HEK293 (cell line): Measurements from ENCODE around the gene NME3.

Experiments used
- HOXA7 ChIP-seq: sonication (generic); formaldehyde crosslinking; IDR thresholded peaks from 2 replicates; pipeline ENCODE4 v1.8.1; 2022; ENCODE audit warnings: missing genetic modification reagents, borderline replicate concordance
- ZBTB20 ChIP-seq: fragments of 450-650 bp; formaldehyde crosslinking; IDR thresholded peaks from 2 replicates; pipeline ENCODE4 v1.5.1; 2016; ENCODE audit warnings: missing biosample characterization, missing genetic modification characterization
- ZNF292 ChIP-seq: fragments of 450-650 bp; formaldehyde crosslinking; IDR thresholded peaks from 2 replicates; pipeline ENCODE4 v1.5.1; 2016; ENCODE audit warnings: low read depth, missing biosample characterization, missing genetic modification characterization, borderline replicate concordance
- ZNF416 ChIP-seq: fragments of 450-650 bp; formaldehyde crosslinking; IDR thresholded peaks from 2 replicates; pipeline ENCODE4 v1.5.1; 2016; ENCODE audit warnings: missing biosample characterization, missing genetic modification characterization
- ZNF707 ChIP-seq: fragments of 450-650 bp; formaldehyde crosslinking; IDR thresholded peaks from 2 replicates; pipeline ENCODE4 v1.5.1; 2016; ENCODE audit warnings: missing biosample characterization, missing genetic modification characterization
- TF ChIP-seq, protein P1 (sequence below): fragments of 450-650 bp; formaldehyde crosslinking; IDR thresholded peaks from 2 replicates; pipeline ENCODE4 v1.5.1; 2016; ENCODE audit warnings: missing biosample characterization, missing genetic modification characterization
- TF ChIP-seq, protein P2 (sequence below): fragments of 450-650 bp; formaldehyde crosslinking; IDR thresholded peaks from 2 replicates; pipeline ENCODE4 v1.5.1; 2016; ENCODE audit warnings: missing biosample characterization, missing genetic modification characterization
- TF ChIP-seq, protein P3 (sequence below): fragments of 450-650 bp; formaldehyde crosslinking; IDR thresholded peaks from 2 replicates; pipeline ENCODE4 v1.5.1; 2016; ENCODE audit warnings: missing biosample characterization, missing genetic modification characterization

DNA sequence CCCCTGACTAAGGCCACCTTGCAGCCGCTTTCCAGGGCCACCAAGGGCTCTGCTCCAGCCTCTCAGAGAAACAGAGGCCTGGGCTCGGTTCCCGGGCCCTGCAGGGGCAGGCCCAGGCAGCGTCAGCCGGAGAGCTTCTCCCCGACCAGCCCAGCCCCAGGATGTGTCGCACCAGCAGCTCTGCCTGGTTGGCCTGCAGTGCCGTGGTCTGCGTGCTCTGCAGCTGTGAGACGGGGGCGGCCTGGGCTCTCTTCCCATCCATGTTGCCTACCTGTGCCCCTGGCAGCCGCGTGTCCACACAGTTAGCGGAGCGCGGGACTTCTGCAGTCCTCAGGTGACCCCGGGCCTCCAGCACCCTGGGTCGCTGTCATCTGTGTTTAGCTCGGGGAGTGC is 17.4 kb upstream of the NME3 start:
- no peak for TF ChIP-seq HOXA7 (CRISPR knock-in tag)
- TF ChIP-seq, protein P1, sequence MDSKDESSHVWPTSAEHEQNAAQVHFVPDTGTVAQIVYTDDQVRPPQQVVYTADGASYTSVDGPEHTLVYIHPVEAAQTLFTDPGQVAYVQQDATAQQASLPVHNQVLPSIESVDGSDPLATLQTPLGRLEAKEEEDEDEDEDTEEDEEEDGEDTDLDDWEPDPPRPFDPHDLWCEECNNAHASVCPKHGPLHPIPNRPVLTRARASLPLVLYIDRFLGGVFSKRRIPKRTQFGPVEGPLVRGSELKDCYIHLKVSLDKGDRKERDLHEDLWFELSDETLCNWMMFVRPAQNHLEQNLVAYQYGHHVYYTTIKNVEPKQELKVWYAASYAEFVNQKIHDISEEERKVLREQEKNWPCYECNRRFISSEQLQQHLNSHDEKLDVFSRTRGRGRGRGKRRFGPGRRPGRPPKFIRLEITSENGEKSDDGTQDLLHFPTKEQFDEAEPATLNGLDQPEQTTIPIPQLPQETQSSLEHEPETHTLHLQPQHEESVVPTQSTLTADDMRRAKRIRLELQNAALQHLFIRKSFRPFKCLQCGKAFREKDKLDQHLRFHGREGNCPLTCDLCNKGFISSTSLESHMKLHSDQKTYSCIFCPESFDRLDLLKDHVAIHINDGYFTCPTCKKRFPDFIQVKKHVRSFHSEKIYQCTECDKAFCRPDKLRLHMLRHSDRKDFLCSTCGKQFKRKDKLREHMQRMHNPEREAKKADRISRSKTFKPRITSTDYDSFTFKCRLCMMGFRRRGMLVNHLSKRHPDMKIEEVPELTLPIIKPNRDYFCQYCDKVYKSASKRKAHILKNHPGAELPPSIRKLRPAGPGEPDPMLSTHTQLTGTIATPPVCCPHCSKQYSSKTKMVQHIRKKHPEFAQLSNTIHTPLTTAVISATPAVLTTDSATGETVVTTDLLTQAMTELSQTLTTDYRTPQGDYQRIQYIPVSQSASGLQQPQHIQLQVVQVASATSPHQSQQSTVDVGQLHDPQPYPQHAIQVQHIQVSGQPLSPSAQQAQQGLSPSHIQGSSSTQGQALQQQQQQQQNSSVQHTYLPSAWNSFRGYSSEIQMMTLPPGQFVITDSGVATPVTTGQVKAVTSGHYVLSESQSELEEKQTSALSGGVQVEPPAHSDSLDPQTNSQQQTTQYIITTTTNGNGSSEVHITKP (tag by site-specific recombination), result no peak
- TF ChIP-seq, protein P2, sequence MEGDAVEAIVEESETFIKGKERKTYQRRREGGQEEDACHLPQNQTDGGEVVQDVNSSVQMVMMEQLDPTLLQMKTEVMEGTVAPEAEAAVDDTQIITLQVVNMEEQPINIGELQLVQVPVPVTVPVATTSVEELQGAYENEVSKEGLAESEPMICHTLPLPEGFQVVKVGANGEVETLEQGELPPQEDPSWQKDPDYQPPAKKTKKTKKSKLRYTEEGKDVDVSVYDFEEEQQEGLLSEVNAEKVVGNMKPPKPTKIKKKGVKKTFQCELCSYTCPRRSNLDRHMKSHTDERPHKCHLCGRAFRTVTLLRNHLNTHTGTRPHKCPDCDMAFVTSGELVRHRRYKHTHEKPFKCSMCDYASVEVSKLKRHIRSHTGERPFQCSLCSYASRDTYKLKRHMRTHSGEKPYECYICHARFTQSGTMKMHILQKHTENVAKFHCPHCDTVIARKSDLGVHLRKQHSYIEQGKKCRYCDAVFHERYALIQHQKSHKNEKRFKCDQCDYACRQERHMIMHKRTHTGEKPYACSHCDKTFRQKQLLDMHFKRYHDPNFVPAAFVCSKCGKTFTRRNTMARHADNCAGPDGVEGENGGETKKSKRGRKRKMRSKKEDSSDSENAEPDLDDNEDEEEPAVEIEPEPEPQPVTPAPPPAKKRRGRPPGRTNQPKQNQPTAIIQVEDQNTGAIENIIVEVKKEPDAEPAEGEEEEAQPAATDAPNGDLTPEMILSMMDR (tag by site-specific recombination), result no peak
- TF ChIP-seq ZNF292 (tag by site-specific recombination), result no peak
- no peak for TF ChIP-seq ZBTB20
- TF ChIP-seq ZNF707, result no peak
- TF ChIP-seq, protein P3, sequence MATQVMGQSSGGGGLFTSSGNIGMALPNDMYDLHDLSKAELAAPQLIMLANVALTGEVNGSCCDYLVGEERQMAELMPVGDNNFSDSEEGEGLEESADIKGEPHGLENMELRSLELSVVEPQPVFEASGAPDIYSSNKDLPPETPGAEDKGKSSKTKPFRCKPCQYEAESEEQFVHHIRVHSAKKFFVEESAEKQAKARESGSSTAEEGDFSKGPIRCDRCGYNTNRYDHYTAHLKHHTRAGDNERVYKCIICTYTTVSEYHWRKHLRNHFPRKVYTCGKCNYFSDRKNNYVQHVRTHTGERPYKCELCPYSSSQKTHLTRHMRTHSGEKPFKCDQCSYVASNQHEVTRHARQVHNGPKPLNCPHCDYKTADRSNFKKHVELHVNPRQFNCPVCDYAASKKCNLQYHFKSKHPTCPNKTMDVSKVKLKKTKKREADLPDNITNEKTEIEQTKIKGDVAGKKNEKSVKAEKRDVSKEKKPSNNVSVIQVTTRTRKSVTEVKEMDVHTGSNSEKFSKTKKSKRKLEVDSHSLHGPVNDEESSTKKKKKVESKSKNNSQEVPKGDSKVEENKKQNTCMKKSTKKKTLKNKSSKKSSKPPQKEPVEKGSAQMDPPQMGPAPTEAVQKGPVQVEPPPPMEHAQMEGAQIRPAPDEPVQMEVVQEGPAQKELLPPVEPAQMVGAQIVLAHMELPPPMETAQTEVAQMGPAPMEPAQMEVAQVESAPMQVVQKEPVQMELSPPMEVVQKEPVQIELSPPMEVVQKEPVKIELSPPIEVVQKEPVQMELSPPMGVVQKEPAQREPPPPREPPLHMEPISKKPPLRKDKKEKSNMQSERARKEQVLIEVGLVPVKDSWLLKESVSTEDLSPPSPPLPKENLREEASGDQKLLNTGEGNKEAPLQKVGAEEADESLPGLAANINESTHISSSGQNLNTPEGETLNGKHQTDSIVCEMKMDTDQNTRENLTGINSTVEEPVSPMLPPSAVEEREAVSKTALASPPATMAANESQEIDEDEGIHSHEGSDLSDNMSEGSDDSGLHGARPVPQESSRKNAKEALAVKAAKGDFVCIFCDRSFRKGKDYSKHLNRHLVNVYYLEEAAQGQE, result no peak
- no peak for TF ChIP-seq ZNF416 (tag by site-specific recombination)
